ENCODE results near the gene TSNAXIP1. TPM values are rescaled to one million over a fixed set of nuclear protein-coding genes. Genes with fewer than 3 reads are reported as not detected.

The TSNAXIP1 gene
- total and polyA plus RNA-seq, 2 experiments from 2014 or later: 0.65 to 1.2 TPM

DNA sequence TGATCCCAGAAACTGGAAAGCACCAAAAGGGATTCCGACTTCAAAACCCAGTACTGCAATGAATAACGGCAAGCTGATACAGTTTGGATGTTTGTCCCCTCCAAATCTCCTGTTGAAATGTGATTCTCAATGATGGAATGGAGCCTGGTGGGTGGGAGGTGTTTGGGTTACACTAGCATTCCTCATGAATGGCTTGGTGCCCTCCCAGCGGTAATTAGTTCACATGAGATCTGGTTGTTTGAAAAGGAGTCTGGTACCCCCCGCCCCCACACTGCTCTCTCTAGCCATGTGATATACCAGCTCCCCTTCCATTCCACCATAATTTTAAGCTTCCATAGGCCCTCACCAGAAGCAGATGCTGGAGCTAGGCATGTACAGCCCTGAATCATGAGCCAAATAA, 40.4 kb upstream of the TSNAXIP1 start:
- no peaks in the 10 kb centered on the region for H3K36me3 ChIP-seq (ENCODE audit: low read depth)
- H3K79me2 ChIP-seq (ENCODE audit: insufficient read depth): no peaks in the 10 kb centered on the region; the same call in 1 of the 2 replicates
- H2AFZ ChIP-seq: no peak overlapping the region
- H3K27ac ChIP-seq: no peak overlapping the region
- no peaks in the 10 kb centered on the region for H3K9me3 ChIP-seq (ENCODE audit: low read depth)
- H3F3A ChIP-seq (ENCODE audit: insufficient read depth): no peaks in the 10 kb centered on the region
- H4K20me1 ChIP-seq (ENCODE audit: insufficient read depth): peaks cover 4% of the 10 kb centered on the region; the same call in 1 of the 2 replicates
- H3K4me3 ChIP-seq: no peak overlapping the region
- DNase-seq: no peak
- no peaks in the 10 kb centered on the region for H3K9me2 ChIP-seq (ENCODE audit: insufficient read depth)
- in situ Hi-C loops (cut with MboI): no loop called here
- H3K27me3 ChIP-seq (replicated peaks; ENCODE audit: insufficient read depth): no peaks in the 10 kb centered on the region
- no peaks in the 10 kb centered on the region for H3K4me1 ChIP-seq (ENCODE audit: insufficient read depth)
- WGBS, 2 experiments (ENCODE audit: low coverage in 1 of 2, low lambda C conversion rate in 2 of 2, missing lambda C conversion rate in 2 of 2): 75 to 78% methylated on average over 4 of the region's 4 CpGs
- no peak overlapping the region for H3K4me2 ChIP-seq (ENCODE audit: unreplicated experiment)
- H3K9ac ChIP-seq: no peak overlapping the region
- TF ChIP-seq EZH2 (IDR thresholded peaks at IDR 0.05; ENCODE audit: insufficient read depth, poor library complexity, severe bottlenecking): no peak
- TF ChIP-seq EZH2phosphoT487 (IDR thresholded peaks at IDR 0.05; ENCODE audit: insufficient read depth, low read depth): no peak

DNA sequence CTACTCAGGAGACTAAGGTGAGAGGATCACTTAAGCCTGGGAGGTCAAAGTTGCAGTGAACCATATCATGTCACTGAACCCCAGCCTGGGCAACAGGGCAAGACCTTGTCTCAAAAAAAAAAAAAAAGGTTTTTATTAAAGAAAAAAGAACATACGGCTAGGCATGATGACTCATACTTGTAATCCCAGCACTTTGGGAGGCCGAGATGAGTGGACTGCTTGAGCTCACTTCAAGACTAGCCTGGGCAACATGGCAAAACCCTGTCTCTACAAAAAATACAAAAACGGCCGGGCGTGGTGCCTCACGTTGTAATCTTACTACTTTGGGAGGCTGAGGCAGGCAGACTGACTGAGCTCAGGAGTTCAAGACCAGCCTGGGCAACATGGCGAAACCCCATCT, 38.7 kb upstream of the TSNAXIP1 start:
- H3K4me1 ChIP-seq (ENCODE audit: insufficient read depth): no peaks in the 10 kb centered on the region
- 69 to 74% methylated on average over 7 of the region's 7 CpGs for WGBS, 2 experiments (ENCODE audit: low coverage in 1 of 2, low lambda C conversion rate in 2 of 2, missing lambda C conversion rate in 2 of 2)
- in situ Hi-C loops (cut with MboI): no loop called here
- TF ChIP-seq EZH2phosphoT487 (IDR thresholded peaks at IDR 0.05; ENCODE audit: insufficient read depth, low read depth): no peak
- no peak for TF ChIP-seq EZH2 (IDR thresholded peaks at IDR 0.05; ENCODE audit: insufficient read depth, poor library complexity, severe bottlenecking)
- no peak overlapping the region for H2AFZ ChIP-seq
- no peaks in the 10 kb centered on the region for H3K9me3 ChIP-seq (ENCODE audit: low read depth)
- no peaks in the 10 kb centered on the region for H3F3A ChIP-seq (ENCODE audit: insufficient read depth)
- no peaks in the 10 kb centered on the region for H3K27me3 ChIP-seq (replicated peaks; ENCODE audit: insufficient read depth)
- H3K4me3 ChIP-seq: no peak overlapping the region
- no peak overlapping the region for H3K9ac ChIP-seq
- H3K36me3 ChIP-seq (ENCODE audit: low read depth): no peaks in the 10 kb centered on the region
- H3K9me2 ChIP-seq (ENCODE audit: insufficient read depth): no peaks in the 10 kb centered on the region
- H3K79me2 ChIP-seq (ENCODE audit: insufficient read depth): peaks cover 7% of the 10 kb centered on the region; the same call in 1 of the 2 replicates
- DNase-seq: peak; percentile 77
- no peak overlapping the region for H3K4me2 ChIP-seq (ENCODE audit: unreplicated experiment)
- no peak overlapping the region for H3K27ac ChIP-seq
- H4K20me1 ChIP-seq (ENCODE audit: insufficient read depth): peaks cover 4% of the 10 kb centered on the region; the same call in 1 of the 2 replicates

DNA sequence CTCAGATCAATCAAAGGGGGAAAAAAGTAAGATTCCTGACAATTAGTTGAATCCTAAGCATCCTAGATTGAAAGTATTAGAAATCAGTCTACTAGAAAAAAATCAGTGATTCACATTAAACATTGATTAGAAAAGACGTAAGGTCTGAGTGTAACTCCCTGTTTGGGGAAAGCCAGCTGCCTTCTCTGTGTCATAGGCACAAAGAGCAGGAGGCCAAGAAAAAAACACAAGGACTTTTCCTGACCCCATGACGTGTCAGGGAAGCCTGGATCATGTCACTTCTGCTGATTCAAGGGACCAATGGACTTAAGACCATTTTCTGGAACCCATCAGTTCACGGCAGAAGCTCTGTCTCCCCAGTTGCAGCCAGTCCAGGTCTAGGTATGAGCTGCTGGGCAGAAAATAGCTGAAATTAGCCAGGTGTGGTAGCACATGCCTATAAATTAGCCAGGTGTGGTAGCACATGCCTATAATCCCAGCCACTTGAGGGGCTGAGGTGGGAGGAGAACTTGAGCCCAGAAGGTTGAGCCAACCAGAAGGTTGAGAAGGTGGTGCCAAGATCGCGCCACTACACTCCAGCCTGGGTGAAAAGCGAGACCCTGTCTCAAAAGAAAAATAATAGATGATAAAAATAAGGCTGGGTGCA, 36.2 kb upstream of the TSNAXIP1 start:
- H3K9ac ChIP-seq: no peak overlapping the region
- H3K4me2 ChIP-seq (ENCODE audit: unreplicated experiment): no peak overlapping the region
- DNase-seq: peak; percentile 42
- no peak for TF ChIP-seq EZH2 (IDR thresholded peaks at IDR 0.05; ENCODE audit: insufficient read depth, poor library complexity, severe bottlenecking)
- no peak for TF ChIP-seq EZH2phosphoT487 (IDR thresholded peaks at IDR 0.05; ENCODE audit: insufficient read depth, low read depth)
- in situ Hi-C loops (cut with MboI): no loop called here
- 76 to 77% methylated on average over 6 of the region's 6 CpGs for WGBS, 2 experiments (ENCODE audit: low coverage in 1 of 2, low lambda C conversion rate in 2 of 2, missing lambda C conversion rate in 2 of 2)
- H3K9me3 ChIP-seq (ENCODE audit: low read depth): no peaks in the 10 kb centered on the region
- no peaks in the 10 kb centered on the region for H3K9me2 ChIP-seq (ENCODE audit: insufficient read depth)
- H3K4me1 ChIP-seq (ENCODE audit: insufficient read depth): no peaks in the 10 kb centered on the region
- peaks cover 4% of the 10 kb centered on the region; the same call in 1 of the 2 replicates for H4K20me1 ChIP-seq (ENCODE audit: insufficient read depth)
- H3K27ac ChIP-seq: no peak overlapping the region
- H3K4me3 ChIP-seq: no peak overlapping the region
- H2AFZ ChIP-seq: no peak overlapping the region
- H3K36me3 ChIP-seq (ENCODE audit: low read depth): no peaks in the 10 kb centered on the region
- peaks cover 20% of the 10 kb centered on the region; the same call in 1 of the 2 replicates for H3K79me2 ChIP-seq (ENCODE audit: insufficient read depth)
- no peaks in the 10 kb centered on the region for H3K27me3 ChIP-seq (replicated peaks; ENCODE audit: insufficient read depth)
- H3F3A ChIP-seq (ENCODE audit: insufficient read depth): no peaks in the 10 kb centered on the region

DNA sequence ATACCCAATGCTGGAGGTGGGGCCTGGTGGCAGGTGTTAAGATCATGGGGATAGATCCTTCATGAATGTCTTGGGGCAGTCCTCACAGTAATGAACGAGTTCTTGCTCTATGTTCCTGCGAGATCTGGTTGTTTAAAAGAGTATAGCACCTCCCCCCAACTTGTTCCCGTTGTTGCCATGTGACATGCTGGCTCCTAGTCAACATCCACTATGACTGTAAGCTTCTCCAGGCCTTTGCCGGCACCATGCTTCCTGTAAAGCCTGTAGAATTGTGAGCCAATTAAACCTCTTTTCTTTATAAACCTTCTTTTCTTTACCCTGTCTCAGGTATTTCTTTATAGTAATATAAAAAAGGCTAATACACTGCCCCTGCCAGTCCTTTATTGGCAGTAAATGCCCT, 33.6 kb upstream of the TSNAXIP1 start:
- peaks cover 4% of the 10 kb centered on the region; the same call in 1 of the 2 replicates for H4K20me1 ChIP-seq (ENCODE audit: insufficient read depth)
- DNase-seq: no peak
- no peaks in the 10 kb centered on the region for H3F3A ChIP-seq (ENCODE audit: insufficient read depth)

More for the DNA sequence above, 33.6 kb upstream of the TSNAXIP1 start:
- WGBS, 2 experiments (ENCODE audit: low coverage in 1 of 2, low lambda C conversion rate in 2 of 2, missing lambda C conversion rate in 2 of 2): 77 to 81% methylated on average over 4 of the region's 4 CpGs
- H3K9me3 ChIP-seq (ENCODE audit: low read depth): no peaks in the 10 kb centered on the region
- H3K9ac ChIP-seq: no peak overlapping the region
- in situ Hi-C loops (cut with MboI): no loop called here
- H3K79me2 ChIP-seq (ENCODE audit: insufficient read depth): peaks cover 20% of the 10 kb centered on the region; the same call in 1 of the 2 replicates
- H3K4me3 ChIP-seq: no peak overlapping the region
- no peaks in the 10 kb centered on the region for H3K4me1 ChIP-seq (ENCODE audit: insufficient read depth)
- H3K9me2 ChIP-seq (ENCODE audit: insufficient read depth): no peaks in the 10 kb centered on the region
- no peak overlapping the region for H2AFZ ChIP-seq
- H3K36me3 ChIP-seq (ENCODE audit: low read depth): no peaks in the 10 kb centered on the region
- H3K27me3 ChIP-seq (replicated peaks; ENCODE audit: insufficient read depth): no peaks in the 10 kb centered on the region
- TF ChIP-seq EZH2 (IDR thresholded peaks at IDR 0.05; ENCODE audit: insufficient read depth, poor library complexity, severe bottlenecking) (no peak), EZH2phosphoT487 (IDR thresholded peaks at IDR 0.05; ENCODE audit: insufficient read depth, low read depth) (no peak)
- H3K4me2 ChIP-seq (ENCODE audit: unreplicated experiment): no peak overlapping the region
- no peak overlapping the region for H3K27ac ChIP-seq

Measured in GM23248 (cell line).